Measurements from ENCODE around the gene MYH3.

MYH3 gene

DNA sequence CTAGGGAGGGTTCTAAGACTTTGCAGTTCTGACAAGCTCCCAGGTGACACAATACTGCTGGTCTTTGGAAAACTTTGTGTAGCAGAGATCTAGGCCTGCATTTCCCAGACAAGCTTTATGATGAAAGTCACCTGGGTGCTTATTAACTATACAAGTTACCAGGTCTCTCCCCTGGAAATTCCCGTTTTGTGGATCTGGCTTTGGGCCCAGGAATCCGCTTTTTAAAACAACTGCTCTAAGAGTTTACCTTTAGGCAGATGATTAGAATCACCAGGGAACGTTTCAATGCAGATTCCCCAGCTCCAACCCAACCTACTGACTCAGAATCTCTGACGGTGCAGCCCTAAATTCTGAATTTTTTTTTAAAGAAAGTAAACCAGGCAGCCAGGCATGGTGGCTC lies 36.3 kb downstream of the MYH3 start:
- no peak for DNase-seq (ENCODE audit: low read depth in 1 of 2, low spot score in 1 of 2)
- TF ChIP-seq SPI1 (IDR thresholded peaks at IDR 0.05; ENCODE audit: borderline replicate concordance, low read depth): no peak
- no peak for TF ChIP-seq GABPA (IDR thresholded peaks at IDR 0.05; ENCODE audit: low read depth)
- TF ChIP-seq, protein P1, sequence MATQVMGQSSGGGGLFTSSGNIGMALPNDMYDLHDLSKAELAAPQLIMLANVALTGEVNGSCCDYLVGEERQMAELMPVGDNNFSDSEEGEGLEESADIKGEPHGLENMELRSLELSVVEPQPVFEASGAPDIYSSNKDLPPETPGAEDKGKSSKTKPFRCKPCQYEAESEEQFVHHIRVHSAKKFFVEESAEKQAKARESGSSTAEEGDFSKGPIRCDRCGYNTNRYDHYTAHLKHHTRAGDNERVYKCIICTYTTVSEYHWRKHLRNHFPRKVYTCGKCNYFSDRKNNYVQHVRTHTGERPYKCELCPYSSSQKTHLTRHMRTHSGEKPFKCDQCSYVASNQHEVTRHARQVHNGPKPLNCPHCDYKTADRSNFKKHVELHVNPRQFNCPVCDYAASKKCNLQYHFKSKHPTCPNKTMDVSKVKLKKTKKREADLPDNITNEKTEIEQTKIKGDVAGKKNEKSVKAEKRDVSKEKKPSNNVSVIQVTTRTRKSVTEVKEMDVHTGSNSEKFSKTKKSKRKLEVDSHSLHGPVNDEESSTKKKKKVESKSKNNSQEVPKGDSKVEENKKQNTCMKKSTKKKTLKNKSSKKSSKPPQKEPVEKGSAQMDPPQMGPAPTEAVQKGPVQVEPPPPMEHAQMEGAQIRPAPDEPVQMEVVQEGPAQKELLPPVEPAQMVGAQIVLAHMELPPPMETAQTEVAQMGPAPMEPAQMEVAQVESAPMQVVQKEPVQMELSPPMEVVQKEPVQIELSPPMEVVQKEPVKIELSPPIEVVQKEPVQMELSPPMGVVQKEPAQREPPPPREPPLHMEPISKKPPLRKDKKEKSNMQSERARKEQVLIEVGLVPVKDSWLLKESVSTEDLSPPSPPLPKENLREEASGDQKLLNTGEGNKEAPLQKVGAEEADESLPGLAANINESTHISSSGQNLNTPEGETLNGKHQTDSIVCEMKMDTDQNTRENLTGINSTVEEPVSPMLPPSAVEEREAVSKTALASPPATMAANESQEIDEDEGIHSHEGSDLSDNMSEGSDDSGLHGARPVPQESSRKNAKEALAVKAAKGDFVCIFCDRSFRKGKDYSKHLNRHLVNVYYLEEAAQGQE (IDR thresholded peaks at IDR 0.05; ENCODE audit: insufficient replicate concordance, low read depth): no peak
- TF ChIP-seq, protein P2, sequence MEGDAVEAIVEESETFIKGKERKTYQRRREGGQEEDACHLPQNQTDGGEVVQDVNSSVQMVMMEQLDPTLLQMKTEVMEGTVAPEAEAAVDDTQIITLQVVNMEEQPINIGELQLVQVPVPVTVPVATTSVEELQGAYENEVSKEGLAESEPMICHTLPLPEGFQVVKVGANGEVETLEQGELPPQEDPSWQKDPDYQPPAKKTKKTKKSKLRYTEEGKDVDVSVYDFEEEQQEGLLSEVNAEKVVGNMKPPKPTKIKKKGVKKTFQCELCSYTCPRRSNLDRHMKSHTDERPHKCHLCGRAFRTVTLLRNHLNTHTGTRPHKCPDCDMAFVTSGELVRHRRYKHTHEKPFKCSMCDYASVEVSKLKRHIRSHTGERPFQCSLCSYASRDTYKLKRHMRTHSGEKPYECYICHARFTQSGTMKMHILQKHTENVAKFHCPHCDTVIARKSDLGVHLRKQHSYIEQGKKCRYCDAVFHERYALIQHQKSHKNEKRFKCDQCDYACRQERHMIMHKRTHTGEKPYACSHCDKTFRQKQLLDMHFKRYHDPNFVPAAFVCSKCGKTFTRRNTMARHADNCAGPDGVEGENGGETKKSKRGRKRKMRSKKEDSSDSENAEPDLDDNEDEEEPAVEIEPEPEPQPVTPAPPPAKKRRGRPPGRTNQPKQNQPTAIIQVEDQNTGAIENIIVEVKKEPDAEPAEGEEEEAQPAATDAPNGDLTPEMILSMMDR (IDR thresholded peaks at IDR 0.05; ENCODE audit: insufficient read depth, low read length): no peak
- no peak for TF ChIP-seq POLR2AphosphoS5 (IDR thresholded peaks at IDR 0.05; ENCODE audit: low read depth)

DNA sequence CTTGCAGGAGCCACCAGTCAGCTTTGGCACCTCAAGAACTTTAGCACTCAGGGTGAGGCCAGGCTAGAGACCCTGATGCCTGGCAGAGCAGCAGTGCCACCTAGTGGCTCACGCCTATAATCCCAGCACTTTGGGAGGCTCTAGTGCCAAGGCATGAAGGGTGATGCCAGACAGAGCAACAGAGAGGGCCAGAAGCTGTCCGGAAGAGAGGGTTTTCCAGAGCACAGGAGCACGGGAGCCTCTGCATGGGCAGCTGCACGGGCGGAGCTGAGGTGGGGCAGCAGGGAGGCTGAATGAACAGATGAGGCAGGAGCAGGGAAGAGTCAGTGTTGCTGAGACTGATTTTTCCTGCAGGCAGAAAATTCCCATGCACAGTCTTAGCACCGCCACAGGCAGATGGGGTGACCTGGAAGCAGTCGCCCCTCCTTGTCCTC lies 38.9 kb downstream of the MYH3 start:
- peak; percentile 8 to 46 for DNase-seq (ENCODE audit: low read depth in 1 of 2, low spot score in 1 of 2)
- Histone ChIP-seq H3K4me3 (replicated peaks; ENCODE audit: insufficient read depth, low read length) (no peak overlapping the region), H3K27ac (replicated peaks) (no peak overlapping the region), H3K27me3 (ENCODE audit: insufficient read depth, poor library complexity, severe bottlenecking) (no peaks in the 10 kb centered on the region)
- TF ChIP-seq, protein P2 (IDR thresholded peaks at IDR 0.05; ENCODE audit: insufficient read depth, low read length): peak; percentile 51
- TF ChIP-seq POLR2AphosphoS5 (IDR thresholded peaks at IDR 0.05; ENCODE audit: low read depth): no peak

More for the DNA sequence above, 36.3 kb downstream of the MYH3 start:
- Histone ChIP-seq H3K27me3 (ENCODE audit: insufficient read depth, poor library complexity, severe bottlenecking) (no peaks in the 10 kb centered on the region), H3K27ac (replicated peaks) (no peak overlapping the region), H3K4me3 (replicated peaks; ENCODE audit: insufficient read depth, low read length) (no peak overlapping the region)

DNA sequence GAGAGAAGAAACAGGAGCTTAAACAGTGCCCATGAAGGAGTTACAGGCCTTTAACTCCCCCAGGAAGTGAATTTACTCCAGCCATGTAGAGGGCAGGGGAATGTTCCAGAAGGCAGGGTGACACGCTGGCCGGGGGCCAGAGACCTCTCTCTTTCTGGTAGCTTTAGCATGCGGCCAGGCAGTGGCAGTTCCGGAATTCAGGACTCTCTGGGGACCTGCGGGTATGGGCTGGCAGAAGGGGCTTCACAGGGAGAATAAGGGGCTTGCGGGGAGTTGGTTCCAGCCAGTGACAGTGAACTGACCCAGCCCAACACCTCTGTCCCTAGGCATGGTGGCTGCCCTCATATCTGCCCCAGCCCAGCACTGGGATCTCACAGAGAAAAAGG lies 40.0 kb downstream of the MYH3 start:
- TF ChIP-seq SPI1 (IDR thresholded peaks at IDR 0.05; ENCODE audit: borderline replicate concordance, low read depth) (no peak), GABPA (IDR thresholded peaks at IDR 0.05; ENCODE audit: low read depth) (no peak), POLR2AphosphoS5 (IDR thresholded peaks at IDR 0.05; ENCODE audit: low read depth) (no peak)
- TF ChIP-seq, protein P2 (IDR thresholded peaks at IDR 0.05; ENCODE audit: insufficient read depth, low read length): no peak
- TF ChIP-seq, protein P1 (IDR thresholded peaks at IDR 0.05; ENCODE audit: insufficient replicate concordance, low read depth): no peak
- DNase-seq (ENCODE audit: low read depth in 1 of 2, low spot score in 1 of 2): no peak
- no peaks in the 10 kb centered on the region for H3K27me3 ChIP-seq (ENCODE audit: insufficient read depth, poor library complexity, severe bottlenecking)
- no peak overlapping the region for H3K27ac ChIP-seq (replicated peaks)
- H3K4me3 ChIP-seq (replicated peaks; ENCODE audit: insufficient read depth, low read length): no peak overlapping the region

DNA sequence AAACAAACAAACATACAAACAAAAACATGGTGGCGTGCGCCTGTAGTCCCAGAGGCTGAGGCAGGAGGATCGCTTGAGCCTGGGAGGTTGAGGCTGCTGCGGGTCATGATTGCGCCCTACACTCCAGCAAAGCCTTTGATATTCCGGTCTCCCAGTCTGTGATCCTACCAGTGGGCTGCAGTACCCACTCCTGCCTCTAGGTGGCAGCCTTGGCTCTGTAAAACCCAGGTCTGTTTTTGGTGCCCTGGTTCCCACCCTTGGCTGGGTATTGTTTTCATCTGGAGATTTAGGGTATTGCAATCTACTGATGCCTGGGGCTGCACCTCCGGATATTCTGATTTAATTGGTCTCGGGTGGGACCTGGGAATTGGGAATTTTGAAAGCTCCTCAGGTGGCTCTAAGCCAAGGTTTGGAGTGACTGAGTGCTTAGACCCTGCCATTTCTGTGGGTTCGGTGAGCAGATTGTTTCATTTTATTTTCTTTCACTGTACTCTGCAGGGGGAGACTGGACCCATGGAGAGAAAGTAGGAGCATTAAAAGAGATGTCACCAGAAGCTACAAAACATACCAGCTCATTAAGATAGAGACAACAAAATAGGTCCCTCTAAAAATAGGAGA lies 40.5 kb downstream of the MYH3 start:
- no peaks in the 10 kb centered on the region for H3K27me3 ChIP-seq (ENCODE audit: insufficient read depth, poor library complexity, severe bottlenecking)
- no peak overlapping the region for H3K4me3 ChIP-seq (replicated peaks; ENCODE audit: insufficient read depth, low read length)
- no peak overlapping the region for H3K27ac ChIP-seq (replicated peaks)
- peak in 1 of 2 experiments; percentile 47 for DNase-seq (ENCODE audit: low read depth in 1 of 2, low spot score in 1 of 2)
- TF ChIP-seq, protein P2 (IDR thresholded peaks at IDR 0.05; ENCODE audit: insufficient read depth, low read length): peak; percentile 68
- TF ChIP-seq, protein P1 (IDR thresholded peaks at IDR 0.05; ENCODE audit: insufficient replicate concordance, low read depth): no peak
